RWPE2 (cell line): ENCODE measurements around the gene METTL25B.
A peak's percentile ranks its signal among the peaks of the same experiment; 100 is the strongest.

Experiments used
- ATAC-seq: fragments of 200-7000 bp; cut with Tn5 transposase; 3 replicates; pipeline ENCODE4 v1.9.1; 2021; ENCODE audit warnings: low read depth
- DNase-seq: peaks from one replicate; pipeline ENCODE4 v3.0.0-alpha.2; 2020; ENCODE audit warnings: low spot score
- H3K27ac ChIP-seq: fragments of 450-650 bp; 2 replicates; pipeline ENCODE4 v1.5.1; 2017; ENCODE audit warnings: mild to moderate bottlenecking; ENCODE audit not compliant: poor library complexity, severe bottlenecking
- H3K27me3 ChIP-seq: fragments of 250-450 bp; sonication (Bioruptor Pico); 2 replicates; pipeline ENCODE4 v1.5.1; 2021; ENCODE audit warnings: mild to moderate bottlenecking, moderate library complexity; ENCODE audit not compliant: insufficient read depth, poor library complexity, severe bottlenecking
- H3K36me3 ChIP-seq: fragments of 250-450 bp; sonication (Bioruptor Pico); 2 replicates; pipeline ENCODE4 v1.5.1; 2020; ENCODE audit warnings: low read depth, mild to moderate bottlenecking, moderate library complexity
- H3K4me1 ChIP-seq: fragments of 250-450 bp; sonication (Bioruptor Pico); 2 replicates; pipeline ENCODE4 v1.5.1; 2021; ENCODE audit warnings: mild to moderate bottlenecking, moderate library complexity; ENCODE audit not compliant: insufficient read depth, poor library complexity, severe bottlenecking
- H3K4me3 ChIP-seq: fragments of 250-450 bp; sonication (Bioruptor Pico); 2 replicates; pipeline ENCODE4 v1.5.1; 2021; ENCODE audit warnings: mild to moderate bottlenecking, moderate library complexity; ENCODE audit not compliant: severe bottlenecking
- H3K9me3 ChIP-seq: fragments of 250-450 bp; sonication (Bioruptor Pico); 2 replicates; pipeline ENCODE4 v1.5.1; 2021; ENCODE audit warnings: mild to moderate bottlenecking, moderate library complexity; ENCODE audit not compliant: severe bottlenecking
- TF ChIP-seq, protein P1 (sequence below): fragments of 450-650 bp; IDR thresholded peaks from one replicate; pipeline ENCODE4 v1.5.1; 2017; ENCODE audit warnings: mild to moderate bottlenecking, moderate library complexity; ENCODE audit not compliant: poor library complexity, severe bottlenecking

The METTL25B gene

DNA sequence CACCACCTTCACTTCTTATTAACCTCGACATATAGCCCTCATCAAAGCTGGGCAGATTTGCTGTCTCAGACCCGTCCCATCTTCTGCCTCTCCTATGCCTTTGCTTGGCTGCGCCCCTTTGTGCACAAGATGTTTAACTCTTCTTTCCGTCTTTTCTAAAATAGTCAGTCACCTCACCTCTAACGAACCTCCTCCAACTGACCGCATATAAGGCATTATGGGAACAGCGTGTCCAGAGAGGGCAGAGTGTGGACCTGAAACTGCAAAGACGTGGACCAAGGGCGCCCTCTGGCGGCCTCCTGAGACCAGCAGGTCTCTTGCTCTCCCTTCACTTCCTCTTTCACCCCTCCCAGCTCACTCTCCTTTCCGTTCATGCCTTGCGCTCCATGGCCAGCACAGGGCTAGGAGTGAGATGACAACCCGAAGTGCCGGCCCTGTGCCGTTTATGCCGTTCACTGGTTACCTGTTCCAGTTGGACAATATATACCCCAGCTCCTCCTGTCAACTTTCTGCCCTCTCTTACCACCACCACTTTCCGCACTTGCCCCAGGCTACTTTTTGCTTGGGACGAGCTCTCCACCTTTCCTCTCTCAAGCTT, 2.5 kb upstream of the METTL25B start:
- TF ChIP-seq, protein P1, sequence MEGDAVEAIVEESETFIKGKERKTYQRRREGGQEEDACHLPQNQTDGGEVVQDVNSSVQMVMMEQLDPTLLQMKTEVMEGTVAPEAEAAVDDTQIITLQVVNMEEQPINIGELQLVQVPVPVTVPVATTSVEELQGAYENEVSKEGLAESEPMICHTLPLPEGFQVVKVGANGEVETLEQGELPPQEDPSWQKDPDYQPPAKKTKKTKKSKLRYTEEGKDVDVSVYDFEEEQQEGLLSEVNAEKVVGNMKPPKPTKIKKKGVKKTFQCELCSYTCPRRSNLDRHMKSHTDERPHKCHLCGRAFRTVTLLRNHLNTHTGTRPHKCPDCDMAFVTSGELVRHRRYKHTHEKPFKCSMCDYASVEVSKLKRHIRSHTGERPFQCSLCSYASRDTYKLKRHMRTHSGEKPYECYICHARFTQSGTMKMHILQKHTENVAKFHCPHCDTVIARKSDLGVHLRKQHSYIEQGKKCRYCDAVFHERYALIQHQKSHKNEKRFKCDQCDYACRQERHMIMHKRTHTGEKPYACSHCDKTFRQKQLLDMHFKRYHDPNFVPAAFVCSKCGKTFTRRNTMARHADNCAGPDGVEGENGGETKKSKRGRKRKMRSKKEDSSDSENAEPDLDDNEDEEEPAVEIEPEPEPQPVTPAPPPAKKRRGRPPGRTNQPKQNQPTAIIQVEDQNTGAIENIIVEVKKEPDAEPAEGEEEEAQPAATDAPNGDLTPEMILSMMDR: peak; percentile 87
- no peaks in the 10 kb centered on the region for H3K9me3 ChIP-seq
- H3K36me3 ChIP-seq: peaks cover 53% of the 10 kb centered on the region
- H3K27me3 ChIP-seq: no peaks in the 10 kb centered on the region
- DNase-seq: no peak
- ATAC-seq: peak; percentile 69
- H3K4me1 ChIP-seq: peaks cover 8% of the 10 kb centered on the region
- peak overlapping the region; percentile 73 for H3K27ac ChIP-seq
- H3K4me3 ChIP-seq: peak overlapping the region; percentile 75

DNA sequence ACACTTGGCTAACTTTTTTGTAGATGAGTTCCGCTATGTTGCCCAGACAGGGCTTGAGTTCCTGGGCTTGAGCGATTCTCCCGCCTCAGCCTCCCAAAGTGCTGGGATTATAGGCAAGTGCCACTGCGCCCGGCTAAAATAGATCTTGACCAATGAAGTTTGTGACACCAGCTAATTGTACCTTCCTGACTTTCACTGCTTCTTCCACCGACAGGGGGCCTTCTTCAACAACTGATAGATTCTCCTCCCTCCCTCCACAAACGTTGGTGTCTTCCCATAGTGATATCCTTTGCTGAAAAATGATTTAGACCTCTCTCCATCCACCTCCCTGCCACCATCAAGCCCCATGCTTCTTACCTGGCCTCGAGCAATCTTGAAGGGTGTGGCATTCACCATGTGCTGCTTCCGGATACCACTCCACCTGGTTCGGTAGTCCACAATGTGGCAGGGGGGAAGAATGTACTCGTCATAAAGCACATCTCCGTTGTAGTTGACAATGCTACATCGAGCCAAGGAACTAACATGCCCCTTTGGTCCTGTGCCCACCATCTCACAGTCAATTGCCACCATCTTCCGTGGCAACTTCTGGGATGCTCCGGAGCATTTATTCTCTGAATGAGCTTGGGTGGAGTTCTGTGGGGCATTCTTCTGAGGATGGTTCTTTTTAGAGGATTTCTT, 1.6 kb upstream of the METTL25B start:
- DNase-seq (no peak), ATAC-seq (no peak)
- no peaks in the 10 kb centered on the region for H3K27me3 ChIP-seq
- peaks cover 8% of the 10 kb centered on the region for H3K4me1 ChIP-seq
- H3K36me3 ChIP-seq: peaks cover 50% of the 10 kb centered on the region
- TF ChIP-seq, protein P1: peak; percentile 5
- H3K4me3 ChIP-seq: peak overlapping the region; percentile 75
- H3K27ac ChIP-seq: peak overlapping the region; percentile 73
- H3K9me3 ChIP-seq: no peaks in the 10 kb centered on the region

DNA sequence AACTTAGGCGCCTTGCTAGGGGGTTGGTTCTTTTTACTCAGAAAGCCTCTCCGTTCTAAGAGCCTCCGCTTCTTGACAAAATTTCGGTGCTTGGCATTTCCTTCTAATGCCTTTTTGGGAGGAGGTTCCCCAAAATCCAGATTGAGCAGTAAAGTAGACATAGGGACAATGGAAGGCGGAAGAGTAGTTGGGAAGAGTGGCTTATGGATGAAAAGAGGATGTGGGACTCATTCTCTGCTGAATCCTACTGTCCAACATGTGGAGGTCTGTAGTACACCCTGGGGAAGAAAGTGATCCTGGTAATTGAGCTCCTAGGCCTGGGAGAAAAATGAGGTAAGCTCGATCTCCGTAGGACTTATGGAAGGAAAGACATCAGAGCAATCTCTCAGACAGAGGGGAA, 777 bp upstream of the METTL25B start:
- ATAC-seq: no peak
- peaks cover 44% of the 10 kb centered on the region for H3K36me3 ChIP-seq
- peak overlapping the region; percentile 75 for H3K4me3 ChIP-seq
- no peak for DNase-seq
- TF ChIP-seq, protein P1: no peak
- H3K9me3 ChIP-seq: no peaks in the 10 kb centered on the region
- peak overlapping the region; percentile 73 for H3K27ac ChIP-seq
- peaks cover 8% of the 10 kb centered on the region for H3K4me1 ChIP-seq
- H3K27me3 ChIP-seq: no peaks in the 10 kb centered on the region

DNA sequence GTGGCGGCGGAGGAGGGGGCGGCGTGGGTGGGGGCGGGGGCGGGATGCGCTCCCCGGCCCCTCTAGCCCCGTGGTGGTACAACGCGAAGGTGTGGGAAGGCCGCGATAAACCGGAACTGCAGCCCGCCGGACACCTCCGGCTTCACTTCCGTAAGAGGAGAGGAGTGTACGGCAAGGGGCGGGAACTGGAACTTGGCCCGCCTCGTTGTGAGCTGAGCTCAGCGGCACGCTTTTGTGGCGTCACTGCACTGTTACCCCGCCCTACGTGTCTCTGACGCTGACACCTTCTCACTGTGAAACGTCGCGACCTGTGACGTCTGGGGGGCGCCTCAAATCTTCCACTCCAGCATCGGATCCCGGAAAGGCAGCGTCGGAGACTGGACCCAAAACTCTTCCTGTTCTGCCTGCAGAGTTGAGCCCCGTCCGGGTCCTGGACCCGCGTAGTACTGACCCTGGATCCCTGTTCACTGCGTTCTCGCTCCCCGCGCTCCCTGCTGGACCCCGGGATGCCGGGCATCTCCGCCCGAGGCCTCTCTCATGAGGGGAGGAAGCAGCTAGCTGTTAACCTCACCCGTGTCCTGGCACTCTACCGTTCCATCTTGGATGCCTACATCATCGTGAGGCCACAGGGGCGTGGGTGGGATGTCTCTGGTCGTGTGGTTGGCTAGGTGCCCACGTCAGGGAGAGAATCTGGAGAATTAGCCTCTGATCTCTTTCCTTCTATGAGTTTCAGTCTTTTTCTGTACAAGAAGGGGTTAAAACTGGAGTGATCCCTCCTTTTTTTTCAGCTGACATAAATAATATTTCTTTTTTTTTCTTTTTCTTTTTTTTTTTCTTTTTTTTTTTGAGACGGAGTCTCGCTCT, 562 bp downstream of the METTL25B start, which contains the start of gene ISG20L2:
Gene ISG20L2 (minus strand): TSS at position 168 of the 864 bp plus-strand sequence. CDS start 1,114 bp downstream, outside the sequence.
- Histone ChIP-seq H3K27me3 (no peaks in the 10 kb centered on the region), H3K27ac (peak within 1 kb of the TSS; percentile 73), H3K4me1 (peaks cover 8% of the 10 kb centered on the region), H3K36me3 (peaks cover 35% of the 10 kb centered on the region), H3K4me3 (peak within 1 kb of the TSS; percentile 75), H3K9me3 (no peaks in the 10 kb centered on the region)
- peak; percentile 97 for DNase-seq
- ATAC-seq: peak; percentile 79
- TF ChIP-seq, protein P1: no peak
